SKM-1 treated with dmso at 0.1 percent for 144 hours (cell line): ENCODE measurements around the gene LRMDA.
"Not testable (repeated sequence)": the region's sequence is repeated elsewhere in the genome, so short reads cannot be mapped to it uniquely, and the experiment has no call there.

ENCODE experiments used
- DNase-seq: peaks from one replicate; lab custom pipeline; 2025; ENCODE audit not compliant: unreplicated experiment; lab: John Stamatoyannopoulos, UW

LRMDA gene

DNA sequence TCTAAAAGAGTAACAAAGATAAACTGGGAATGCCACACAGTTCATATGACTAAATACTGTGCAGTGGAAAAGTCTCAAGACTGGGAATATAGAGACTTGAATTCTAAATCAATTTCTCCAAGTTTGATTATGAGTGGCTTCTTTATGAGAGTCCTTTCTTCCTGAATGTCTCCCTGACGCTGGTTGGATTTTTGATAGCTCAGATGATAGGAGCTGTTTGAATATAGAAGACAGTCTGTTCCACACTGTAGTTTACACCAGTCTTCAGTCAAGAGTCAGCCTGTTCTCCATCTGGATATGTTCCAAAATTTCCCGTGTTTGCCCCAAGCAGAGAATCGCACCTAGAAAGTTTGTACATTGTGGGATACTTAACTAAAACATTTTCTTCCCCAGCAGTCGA lies 173.7 kb downstream of the LRMDA start:
- DNase-seq = no peak

DNA sequence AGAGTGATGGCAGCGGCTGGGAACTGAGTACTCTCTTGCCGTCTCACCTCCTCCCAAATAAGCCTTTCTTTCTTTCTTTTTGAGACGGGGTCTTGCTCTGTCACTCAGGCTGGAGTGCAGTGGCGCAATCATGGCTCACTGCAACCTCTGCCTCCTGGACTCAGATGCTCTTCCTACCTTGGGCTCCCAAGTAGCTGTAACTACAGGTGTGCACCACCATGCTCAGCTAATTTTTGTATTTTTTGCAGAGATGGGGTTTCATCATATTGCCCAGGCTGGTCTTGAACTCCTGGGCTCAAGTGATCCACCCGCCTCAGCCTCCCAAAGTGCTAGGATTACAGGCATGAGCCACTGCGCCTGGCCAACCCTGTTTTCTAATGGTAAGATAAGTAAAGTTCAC lies 174.4 kb downstream of the LRMDA start:
- DNase-seq = not testable (repeated sequence)

DNA sequence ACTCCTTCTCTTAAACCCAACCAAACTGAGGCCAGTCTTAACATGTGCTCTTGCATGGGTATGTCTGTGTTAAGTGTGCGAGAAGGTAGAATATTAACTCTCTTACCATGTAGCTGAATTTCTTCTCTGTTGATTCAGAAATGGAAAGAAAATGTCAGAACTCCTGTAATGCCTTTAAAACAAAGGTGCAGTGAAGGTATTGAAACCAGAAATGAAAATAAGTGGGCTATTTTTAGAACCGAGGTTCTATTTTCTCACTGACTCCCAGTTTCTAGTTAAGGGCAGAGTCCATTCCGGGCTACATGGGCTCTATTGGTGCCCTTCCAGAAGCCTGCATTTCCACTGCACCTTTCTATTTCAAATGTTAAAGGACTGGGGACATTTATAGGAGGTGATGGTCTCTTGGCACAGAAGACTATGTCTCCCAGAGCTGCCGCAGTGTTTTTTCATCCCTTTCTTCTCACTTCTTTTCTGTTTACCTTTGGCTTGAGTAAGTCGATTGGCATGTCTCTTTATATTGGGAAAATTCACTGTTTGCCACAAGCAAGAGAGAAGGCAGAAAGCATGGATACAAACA lies 174.9 kb downstream of the LRMDA start:
- DNase-seq = no peak

DNA sequence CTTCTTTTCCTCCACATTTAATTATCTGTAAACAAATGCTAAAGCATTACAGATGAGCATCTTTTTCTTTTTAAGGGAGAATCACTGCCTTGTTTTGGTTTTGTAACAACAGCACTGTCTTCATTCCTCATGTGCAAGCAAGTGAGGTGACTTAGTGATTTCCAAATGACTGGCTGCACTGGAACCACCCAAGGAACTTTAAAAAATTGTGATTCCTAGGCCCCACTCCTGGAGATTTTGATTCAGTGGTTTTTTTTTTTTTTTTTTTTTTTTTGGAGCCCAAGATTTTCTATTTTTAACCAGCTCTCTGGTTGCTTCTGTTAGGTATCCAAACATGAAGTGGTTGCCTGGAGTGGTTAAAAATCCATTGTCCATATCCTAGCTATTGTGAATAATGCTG lies 176.2 kb downstream of the LRMDA start:
- DNase-seq = no peak

DNA sequence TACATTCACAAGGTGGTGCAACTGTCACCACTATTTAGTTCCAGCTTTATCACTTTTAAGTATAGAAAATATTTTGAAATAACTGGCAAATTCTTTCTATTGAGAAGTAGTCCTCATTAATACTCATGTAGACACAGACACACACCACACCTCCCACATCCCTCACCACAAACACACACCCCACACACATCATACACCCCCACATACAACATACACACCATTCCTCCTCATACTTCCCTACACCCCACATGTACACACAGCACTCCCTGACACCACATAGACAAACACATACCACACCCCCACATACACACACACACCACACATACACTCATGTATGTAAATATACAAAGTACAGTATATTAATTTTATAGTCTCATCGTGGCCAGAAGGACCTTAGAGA lies 178.8 kb downstream of the LRMDA start:
- DNase-seq = no peak

DNA sequence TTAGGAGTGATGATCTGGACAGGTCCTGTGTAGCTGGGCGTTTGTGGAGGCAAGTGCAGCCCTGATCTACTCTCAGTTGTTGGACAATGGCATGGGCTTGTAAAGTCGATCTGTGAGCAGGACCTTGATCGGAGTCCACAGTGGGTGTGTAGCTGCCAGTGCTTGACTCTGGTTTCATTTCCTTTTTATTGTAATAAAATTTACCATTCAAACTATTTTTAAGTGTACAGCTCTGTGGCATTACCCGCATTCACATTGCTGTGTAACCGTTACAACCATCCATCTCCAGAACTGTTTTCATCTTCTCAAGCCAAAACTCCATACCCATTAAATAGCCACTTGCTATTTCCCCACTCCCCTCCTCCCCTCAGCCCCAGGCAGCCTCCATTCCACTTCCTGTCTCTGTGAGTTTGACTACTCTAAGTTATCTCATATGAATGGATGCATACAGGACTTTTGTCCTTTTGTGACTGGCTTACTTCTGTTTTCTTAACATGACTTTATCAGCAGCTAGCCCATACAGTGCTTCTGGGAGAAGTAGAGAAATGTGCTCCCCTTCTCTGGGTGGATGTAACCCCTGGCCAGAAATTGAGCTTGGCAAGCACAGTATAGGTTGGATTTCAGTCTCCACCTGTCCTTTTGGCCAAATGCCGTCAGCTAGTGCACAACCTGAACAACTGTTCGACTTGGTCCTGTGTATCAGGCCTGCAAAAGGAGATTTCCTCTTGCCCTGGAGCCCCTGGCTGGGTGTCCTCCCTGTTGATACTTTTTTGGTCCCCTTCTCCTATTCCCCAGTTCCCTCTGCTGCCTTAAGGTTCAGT lies 180.0 kb downstream of the LRMDA start:
- peak; percentile 48 for DNase-seq

DNA sequence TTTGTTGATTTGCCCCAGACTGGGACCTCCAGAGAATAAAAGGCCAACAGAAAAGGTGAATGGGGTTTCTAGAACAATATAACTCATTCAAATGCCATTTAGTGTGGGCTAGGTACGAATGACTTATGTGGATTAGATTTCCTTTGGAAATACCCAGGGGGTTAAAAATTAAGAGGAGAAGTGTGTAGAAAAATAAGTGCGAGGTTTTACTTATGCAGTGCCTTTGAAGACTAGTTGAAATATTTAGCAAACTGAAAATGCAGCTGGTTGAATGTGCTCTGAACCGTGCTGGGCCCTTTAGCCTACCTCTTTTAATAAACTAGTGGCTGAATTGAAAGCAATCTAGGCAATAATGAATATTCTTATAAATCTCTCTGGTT lies 180.6 kb downstream of the LRMDA start:
- DNase-seq = no peak

DNA sequence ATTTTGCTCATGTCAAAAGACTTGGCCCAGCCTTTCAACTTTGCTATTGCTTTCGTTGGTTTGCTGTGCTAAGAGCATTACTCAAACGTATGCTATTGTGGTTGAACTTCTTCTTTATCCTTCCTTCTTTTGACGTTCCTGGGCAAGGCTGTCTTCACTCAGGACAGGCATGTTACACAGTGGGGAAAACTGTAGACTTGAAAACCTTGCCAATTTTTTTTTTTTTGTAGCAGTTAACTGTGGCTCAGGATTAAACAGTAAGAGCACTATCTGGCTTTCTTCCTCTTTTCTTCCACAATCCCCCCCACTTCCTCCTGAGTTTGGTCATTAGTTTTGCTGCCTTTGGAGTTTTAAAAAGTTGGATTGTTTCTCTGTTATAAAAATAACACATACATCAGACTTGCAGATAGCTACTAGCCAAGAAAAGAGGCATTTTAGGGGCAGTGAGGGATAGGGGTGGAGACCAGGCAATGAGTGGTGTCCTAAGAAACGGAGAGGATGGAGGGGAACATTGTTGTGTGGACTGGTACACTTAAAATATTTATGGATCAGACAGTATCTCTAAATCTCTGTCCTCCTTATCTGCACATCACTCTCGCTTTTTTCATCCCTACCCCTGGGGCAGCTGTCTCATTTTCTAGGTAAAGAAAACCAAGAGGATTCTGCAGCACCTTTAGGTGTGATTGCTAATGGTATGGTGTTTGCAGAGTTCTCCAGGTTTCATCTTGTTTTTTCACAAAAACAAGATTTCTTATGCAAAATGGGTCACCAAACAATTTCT lies 181.7 kb downstream of the LRMDA start:
- peak; percentile 90 for DNase-seq

DNA sequence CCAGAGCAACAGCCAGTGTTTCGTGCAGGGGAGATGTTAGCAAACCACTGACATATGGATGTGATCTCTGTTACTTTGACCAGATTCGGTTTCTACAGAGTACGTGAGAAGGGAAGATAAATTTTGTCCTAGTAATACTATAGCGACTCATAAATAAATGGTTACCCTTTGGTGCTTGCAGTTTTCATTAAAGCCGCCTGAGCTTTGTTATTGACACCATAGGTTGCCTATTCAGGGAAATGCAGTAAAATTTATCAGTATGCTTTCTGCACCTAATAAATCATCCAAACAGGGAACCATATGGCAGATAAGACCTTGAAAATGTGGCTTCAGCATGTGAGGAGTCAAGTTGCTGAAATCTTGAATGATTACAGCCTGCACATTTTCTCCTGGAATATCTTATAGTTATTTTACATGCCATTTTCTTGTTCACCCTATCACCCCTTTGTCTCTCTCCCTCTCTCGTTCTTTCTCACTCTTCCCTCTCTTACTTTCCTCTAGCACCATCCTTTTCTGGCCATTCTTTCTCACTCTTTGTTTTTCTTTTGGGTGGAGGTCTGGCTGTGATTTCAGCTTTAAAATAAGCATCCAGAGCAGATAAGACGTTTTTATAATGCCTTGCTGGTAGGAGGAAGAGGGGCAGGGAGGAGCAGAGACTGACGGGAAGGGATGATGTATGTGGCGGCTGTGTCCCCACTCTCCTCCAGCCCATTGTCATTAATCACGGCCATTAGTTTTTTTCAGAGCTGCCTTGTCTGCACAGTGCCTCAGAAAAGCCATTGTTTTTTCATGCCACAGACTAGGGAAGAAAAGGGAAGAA lies 182.5 kb downstream of the LRMDA start:
- no peak for DNase-seq

DNA sequence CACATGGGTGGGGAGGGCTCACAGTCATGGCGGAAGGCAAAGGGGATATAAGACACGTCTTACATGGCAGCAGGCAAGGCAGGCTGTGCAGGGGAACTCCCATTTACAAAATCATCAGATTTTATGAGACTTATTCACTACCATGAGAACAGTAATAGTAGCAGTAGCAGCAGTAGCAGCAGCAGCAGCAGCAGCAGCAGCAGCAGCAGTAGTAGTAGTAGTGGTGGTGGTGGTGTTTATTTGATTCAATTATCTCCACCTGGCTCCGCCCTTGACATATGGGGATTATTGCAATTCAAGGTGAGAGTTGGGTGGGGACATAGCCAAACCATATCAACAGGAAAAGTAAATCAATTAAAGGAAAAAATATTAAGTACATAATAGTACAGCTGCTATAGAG lies 184.7 kb downstream of the LRMDA start:
- no peak for DNase-seq

DNA sequence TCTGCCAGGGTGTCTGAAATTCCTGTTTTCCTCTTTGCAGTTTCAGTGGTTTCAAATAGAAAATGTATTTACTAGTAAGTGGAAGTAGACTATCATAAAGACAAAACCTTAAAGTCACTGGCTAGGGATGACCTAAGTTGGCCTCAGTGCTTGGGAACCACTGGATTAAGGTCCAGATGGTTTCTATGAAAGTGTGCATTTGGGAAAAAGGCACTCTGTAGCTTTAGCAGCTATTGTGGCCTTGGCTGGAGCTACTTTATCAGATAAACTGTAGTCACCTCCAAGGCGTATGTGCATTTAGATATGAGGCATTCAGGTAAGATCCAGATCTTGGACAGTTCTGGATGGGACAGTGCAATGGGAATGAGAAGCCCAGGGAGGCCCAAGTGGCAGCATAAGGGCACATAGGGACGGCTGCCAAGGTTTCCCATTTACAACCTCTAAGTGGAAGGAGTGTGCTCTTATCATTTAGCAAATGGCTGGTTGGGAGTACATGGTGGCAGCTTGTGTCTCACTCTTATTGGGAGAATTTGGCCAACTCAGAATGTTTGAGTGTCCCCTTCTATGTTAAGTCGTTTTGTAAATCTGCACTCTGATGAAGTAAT lies 185.6 kb downstream of the LRMDA start:
- no peak for DNase-seq

DNA sequence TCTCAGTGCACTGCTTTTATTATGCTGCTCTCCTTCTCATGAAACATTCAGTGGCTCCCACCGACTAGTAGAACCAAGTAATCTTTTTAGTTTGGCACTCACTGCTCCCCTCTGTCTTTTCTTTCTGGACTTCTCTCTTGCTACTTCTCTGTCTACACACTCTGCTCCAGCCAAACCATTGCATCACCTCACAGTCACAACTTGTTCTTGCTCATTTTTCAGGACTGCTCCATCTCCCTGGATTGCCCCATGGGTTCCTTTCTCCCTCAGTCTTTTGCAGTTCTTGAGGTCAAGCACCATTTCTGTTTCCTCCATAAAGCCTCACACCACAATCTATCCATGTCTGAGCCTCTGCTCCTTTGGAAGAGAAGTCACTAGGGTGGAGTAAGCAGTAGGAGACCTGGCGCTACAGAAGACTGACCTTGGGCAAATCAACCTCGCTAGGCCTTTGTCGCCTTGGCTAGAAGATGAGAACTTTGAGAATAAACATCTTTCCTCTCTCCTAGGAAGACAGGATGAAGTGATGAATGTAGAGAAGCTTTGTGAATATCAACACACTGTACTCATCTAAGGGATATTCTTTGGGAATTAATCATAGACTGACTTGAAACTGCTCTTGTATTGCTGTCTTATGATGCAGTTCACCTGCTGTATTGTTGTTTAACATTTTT lies 186.2 kb downstream of the LRMDA start:
- DNase-seq = peak; percentile 39

DNA sequence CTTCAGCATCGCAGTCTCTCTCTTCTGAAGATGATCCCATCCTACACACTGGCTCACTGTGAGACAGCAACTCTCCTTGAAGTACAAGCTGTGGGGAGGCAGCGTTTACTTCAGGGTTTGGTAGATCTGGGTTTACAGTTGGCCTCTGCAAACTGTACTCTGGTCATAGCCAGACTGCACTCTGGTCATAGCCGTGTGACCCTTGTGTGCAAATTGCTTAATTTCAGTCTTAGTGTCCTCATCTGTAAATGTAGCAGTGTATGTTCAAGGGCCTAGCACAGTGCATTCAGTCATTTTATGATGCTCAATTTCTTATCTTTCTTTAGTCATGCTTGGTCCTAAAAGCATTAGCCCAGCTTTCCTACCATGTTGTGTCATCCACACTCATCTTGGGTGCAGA lies 188.2 kb downstream of the LRMDA start:
- DNase-seq = no peak

DNA sequence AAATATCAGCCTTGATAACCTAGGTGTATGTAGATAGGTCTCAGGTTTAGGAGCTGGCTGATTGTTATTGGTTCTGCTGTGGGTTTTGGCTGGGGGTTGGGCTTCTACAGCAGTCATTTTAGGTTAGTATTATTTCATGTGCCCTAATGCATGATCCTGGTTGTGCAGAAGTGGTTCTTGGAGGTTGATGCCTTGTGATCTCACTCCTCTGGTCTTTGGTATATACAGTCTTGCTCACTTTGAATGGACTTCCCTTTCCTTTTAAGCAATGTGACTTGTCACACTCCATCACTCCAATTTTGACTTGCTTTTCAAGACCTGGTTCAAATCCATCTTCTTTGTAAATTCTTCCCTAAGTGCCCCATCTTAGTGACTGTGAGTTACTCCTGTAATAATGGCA lies 188.9 kb downstream of the LRMDA start:
- DNase-seq = no peak

DNA sequence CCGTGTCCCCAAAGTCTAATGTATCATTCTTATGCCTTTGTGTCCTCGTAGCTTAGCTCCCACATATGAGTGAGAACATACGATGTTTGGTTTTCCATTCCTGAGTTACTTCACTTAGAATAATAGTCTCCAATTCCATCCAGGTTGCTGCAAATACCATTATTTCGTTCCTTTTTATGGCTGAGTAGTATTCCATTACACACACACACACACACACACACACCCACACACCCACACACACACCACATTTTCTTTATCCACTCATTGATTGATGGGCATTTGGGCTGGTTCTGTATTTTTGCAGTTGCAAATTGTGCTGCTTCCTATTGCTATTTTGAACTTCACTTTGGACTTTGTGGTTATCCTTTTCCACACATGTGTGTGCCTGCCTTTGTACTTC lies 189.6 kb downstream of the LRMDA start:
- DNase-seq = not testable (repeated sequence)

DNA sequence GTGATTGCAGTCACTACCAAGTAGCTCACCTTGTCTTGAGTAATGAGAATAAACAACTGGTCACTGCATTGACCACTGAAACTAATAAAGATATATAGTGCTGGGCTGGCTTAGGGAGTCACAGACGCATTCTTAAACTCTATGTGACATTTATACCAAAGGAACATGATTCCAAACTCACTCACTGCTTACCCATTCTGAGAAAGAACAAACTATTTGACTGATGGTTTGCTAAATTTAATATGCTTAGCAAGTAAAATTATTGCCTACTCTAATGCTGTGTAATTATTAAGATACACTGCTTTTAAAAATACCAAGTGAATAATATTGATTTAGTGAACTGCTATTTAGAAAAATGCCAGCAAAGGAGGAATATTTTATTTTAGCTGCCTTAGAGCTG lies 191.1 kb downstream of the LRMDA start:
- DNase-seq = no peak

DNA sequence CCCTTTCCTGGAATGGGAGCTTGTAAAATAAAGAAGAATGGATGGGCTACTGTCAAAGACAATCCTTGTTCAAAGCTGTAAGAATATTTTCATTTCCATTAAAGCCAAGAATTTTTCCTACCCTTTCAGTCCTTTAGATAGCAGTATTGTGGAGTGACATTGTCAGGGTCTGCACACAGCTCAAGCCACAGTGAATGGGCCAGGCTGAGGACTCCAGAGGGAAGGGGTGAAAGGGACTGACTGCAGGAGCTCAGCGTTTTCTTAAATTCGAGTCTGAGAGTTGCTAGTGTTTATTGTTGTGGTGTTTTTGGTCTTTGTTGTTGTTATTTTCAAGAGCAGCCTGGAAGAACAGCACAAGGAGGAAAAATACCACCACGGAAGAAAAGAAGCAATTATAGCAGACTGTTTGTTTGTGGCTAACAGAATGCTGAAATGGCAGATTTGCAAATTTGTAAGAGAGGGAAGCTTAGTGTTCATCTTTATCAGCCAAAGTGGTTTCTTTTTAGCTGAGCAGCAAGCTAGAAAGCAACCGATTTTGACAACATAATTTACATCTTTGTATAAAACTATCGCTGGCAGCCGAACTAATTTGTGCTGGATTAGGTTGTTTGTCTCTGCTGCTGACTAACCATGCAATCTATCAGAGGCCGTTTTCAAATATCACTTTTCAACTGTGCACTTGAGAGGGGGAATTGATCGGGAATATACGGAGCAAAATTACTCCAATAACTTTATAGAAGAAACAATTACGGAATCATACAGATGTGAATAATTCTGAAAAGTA lies 192.1 kb downstream of the LRMDA start:
- DNase-seq = no peak

DNA sequence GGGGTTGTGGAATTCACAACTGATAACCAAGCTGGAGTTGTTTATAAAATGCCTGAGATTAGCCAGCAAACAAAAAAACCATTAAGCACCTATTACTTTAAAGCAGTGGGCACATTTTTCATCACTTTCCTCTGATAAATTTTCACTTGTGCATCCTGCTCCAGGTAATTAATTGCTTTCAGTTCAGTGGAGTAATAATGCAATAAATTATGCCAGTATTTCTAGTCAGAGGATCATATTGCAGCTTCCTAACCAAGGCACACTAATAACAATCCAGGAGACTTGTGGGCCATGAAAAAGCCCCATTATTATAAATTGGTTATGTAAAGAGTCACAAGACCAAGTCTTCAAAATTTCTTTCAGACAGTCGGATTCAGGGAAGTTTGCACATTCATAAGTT lies 193.2 kb downstream of the LRMDA start:
- DNase-seq = no peak

DNA sequence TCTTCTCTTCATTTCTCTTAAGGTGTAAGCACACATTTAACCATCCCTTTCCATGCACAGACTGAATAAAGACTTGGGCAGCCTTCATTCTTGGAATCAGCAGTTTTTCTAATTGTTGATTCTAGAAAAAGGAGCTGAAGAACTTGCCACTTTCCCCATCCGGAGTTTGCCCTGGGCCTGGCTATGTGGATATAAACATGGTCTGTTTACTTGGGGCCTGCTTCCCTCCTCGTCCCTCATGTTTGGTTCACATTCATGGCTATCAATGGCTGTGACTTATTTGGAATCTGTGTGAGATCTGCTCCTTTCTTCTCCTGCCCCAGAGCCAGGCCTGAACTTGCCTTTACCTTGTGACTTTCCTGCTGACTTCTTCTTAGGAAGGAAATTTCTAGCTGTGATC lies 199.3 kb downstream of the LRMDA start:
- no peak for DNase-seq
